RWPE2 (cell line): Measurements from ENCODE around the gene FBXL20.

Experiments used
- ATAC-seq: fragments of 200-7000 bp; cut with Tn5 transposase; 3 replicates; pipeline ENCODE4 v1.9.1; 2021; ENCODE audit warnings: low read depth
- DNase-seq: peaks from one replicate; pipeline ENCODE4 v3.0.0-alpha.2; 2020; ENCODE audit warnings: low spot score
- H3K27ac ChIP-seq: fragments of 450-650 bp; 2 replicates; pipeline ENCODE4 v1.5.1; 2017; ENCODE audit warnings: mild to moderate bottlenecking; ENCODE audit not compliant: poor library complexity, severe bottlenecking
- H3K27me3 ChIP-seq: fragments of 250-450 bp; sonication (Bioruptor Pico); 2 replicates; pipeline ENCODE4 v1.5.1; 2021; ENCODE audit warnings: mild to moderate bottlenecking, moderate library complexity; ENCODE audit not compliant: insufficient read depth, poor library complexity, severe bottlenecking
- H3K36me3 ChIP-seq: fragments of 250-450 bp; sonication (Bioruptor Pico); 2 replicates; pipeline ENCODE4 v1.5.1; 2020; ENCODE audit warnings: low read depth, mild to moderate bottlenecking, moderate library complexity
- H3K4me1 ChIP-seq: fragments of 250-450 bp; sonication (Bioruptor Pico); 2 replicates; pipeline ENCODE4 v1.5.1; 2021; ENCODE audit warnings: mild to moderate bottlenecking, moderate library complexity; ENCODE audit not compliant: insufficient read depth, poor library complexity, severe bottlenecking
- H3K4me3 ChIP-seq: fragments of 250-450 bp; sonication (Bioruptor Pico); 2 replicates; pipeline ENCODE4 v1.5.1; 2021; ENCODE audit warnings: mild to moderate bottlenecking, moderate library complexity; ENCODE audit not compliant: severe bottlenecking
- H3K9me3 ChIP-seq: fragments of 250-450 bp; sonication (Bioruptor Pico); 2 replicates; pipeline ENCODE4 v1.5.1; 2021; ENCODE audit warnings: mild to moderate bottlenecking, moderate library complexity; ENCODE audit not compliant: severe bottlenecking
- TF ChIP-seq, protein P1 (sequence below): fragments of 450-650 bp; IDR thresholded peaks from one replicate; pipeline ENCODE4 v1.5.1; 2017; ENCODE audit warnings: mild to moderate bottlenecking, moderate library complexity; ENCODE audit not compliant: poor library complexity, severe bottlenecking

FBXL20 gene

DNA sequence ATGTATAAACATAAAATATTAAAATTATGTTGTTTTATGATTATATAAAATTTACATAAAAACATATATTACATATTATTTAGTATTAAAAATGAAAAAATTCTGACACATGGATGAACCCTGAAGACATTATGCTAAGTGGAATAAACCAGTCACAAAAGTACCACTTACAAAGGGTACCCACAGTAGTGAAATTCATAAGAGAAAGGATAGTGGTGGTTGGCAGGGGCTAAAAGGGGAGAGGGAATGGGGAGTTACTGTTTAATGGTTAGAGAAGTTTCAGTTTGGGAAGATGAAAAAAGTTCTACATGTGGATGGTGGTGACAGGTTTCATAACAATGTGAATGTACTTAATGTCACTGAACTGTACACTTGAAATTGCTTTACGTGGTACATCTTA lies 41.4 kb downstream of the FBXL20 start:
- Histone ChIP-seq H3K9me3 (no peaks in the 10 kb centered on the region), H3K27me3 (no peaks in the 10 kb centered on the region), H3K4me1 (no peaks in the 10 kb centered on the region), H3K36me3 (no peaks in the 10 kb centered on the region), H3K27ac (no peak overlapping the region), H3K4me3 (no peak overlapping the region)
- ATAC-seq = no peak
- no peak for DNase-seq
- TF ChIP-seq, protein P1, sequence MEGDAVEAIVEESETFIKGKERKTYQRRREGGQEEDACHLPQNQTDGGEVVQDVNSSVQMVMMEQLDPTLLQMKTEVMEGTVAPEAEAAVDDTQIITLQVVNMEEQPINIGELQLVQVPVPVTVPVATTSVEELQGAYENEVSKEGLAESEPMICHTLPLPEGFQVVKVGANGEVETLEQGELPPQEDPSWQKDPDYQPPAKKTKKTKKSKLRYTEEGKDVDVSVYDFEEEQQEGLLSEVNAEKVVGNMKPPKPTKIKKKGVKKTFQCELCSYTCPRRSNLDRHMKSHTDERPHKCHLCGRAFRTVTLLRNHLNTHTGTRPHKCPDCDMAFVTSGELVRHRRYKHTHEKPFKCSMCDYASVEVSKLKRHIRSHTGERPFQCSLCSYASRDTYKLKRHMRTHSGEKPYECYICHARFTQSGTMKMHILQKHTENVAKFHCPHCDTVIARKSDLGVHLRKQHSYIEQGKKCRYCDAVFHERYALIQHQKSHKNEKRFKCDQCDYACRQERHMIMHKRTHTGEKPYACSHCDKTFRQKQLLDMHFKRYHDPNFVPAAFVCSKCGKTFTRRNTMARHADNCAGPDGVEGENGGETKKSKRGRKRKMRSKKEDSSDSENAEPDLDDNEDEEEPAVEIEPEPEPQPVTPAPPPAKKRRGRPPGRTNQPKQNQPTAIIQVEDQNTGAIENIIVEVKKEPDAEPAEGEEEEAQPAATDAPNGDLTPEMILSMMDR = no peak

DNA sequence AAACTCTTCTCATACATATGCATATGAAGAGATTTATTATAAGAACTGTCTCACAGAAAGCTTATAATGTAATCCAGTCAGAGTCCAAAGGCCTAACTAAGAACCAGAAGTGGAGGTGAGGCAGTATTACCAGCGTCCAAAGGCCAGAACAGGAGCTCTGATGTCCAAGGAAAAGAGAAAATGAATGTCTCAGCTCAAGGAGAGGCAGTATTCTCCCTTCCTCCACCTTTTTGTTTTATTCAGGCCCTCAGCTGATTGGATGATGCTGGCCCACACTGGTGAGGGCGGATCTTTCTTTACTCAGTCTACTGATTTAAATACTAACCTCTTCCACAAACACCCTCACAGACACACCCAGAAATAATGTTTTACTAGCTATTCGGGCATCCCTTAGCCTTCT lies 43.4 kb downstream of the FBXL20 start:
- Histone ChIP-seq H3K4me1 (no peaks in the 10 kb centered on the region), H3K36me3 (no peaks in the 10 kb centered on the region), H3K4me3 (no peak overlapping the region), H3K9me3 (no peaks in the 10 kb centered on the region), H3K27me3 (no peaks in the 10 kb centered on the region), H3K27ac (no peak overlapping the region)
- ATAC-seq (no peak), DNase-seq (no peak)
- TF ChIP-seq, protein P1 = no peak

DNA sequence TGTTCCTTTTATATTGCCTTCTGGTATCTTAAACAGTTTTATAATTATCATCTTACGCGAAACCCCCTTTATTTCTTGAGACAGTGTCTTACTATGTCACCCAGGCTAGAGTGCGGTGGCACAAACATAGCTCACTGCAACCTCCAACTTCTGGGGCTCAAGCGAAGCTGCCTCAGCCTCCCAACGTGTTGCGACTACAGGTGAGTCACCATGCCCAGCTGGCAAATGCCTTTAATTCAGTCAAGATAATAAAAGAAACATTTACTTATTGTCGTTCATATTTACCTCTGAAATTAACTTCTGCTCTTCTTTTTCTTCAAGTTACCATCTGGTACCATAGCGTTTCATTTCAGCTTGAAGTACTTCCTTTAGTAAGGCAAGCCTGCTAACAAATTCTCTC lies 43.9 kb downstream of the FBXL20 start:
- H3K36me3 ChIP-seq = no peaks in the 10 kb centered on the region
- no peaks in the 10 kb centered on the region for H3K4me1 ChIP-seq
- no peak for ATAC-seq
- no peaks in the 10 kb centered on the region for H3K9me3 ChIP-seq
- H3K27ac ChIP-seq = no peak overlapping the region
- H3K4me3 ChIP-seq = no peak overlapping the region
- no peak for DNase-seq
- TF ChIP-seq, protein P1 = no peak
- H3K27me3 ChIP-seq = no peaks in the 10 kb centered on the region

DNA sequence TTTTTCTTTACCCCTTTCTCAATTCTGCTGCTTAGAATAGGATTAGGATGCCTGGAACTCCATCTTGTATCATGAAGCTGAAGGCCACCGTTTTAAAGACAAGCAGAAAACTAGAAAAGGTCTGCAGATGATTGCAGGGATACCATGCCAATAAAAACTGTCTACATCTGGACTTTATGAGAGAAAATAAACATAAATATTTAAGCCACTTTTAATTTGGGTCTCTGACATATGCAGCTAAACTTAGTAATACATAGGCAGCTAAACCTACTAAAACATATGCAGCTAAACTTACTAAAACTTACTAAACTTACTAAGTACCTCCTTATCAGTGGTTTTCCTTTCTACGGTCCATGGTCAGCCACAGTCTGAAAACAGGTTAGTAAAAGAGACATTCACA lies 48.4 kb downstream of the FBXL20 start:
- DNase-seq = no peak
- no peaks in the 10 kb centered on the region for H3K9me3 ChIP-seq
- no peaks in the 10 kb centered on the region for H3K4me1 ChIP-seq
- H3K27ac ChIP-seq = no peak overlapping the region
- no peaks in the 10 kb centered on the region for H3K27me3 ChIP-seq
- H3K4me3 ChIP-seq = no peak overlapping the region
- H3K36me3 ChIP-seq = no peaks in the 10 kb centered on the region
- TF ChIP-seq, protein P1 = no peak
- ATAC-seq = no peak

DNA sequence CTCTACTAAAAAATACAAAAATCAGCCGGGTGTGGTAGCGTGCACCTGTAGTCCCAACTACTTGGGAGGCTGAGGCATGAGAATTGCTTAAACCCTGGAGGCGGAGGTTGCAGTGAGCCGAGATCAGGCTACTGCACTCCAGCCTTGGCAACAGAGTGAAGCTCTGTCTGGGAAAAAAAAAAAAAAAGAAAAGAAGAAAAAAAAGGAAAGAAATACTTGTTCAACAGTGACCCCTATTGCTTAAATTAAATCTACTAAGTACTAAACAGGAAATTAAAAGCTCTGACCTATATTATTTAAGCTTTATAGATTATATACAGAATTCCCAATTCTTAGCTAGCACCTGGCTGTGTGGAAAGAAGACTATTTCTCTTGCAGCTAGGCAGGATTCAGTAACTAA lies 48.9 kb downstream of the FBXL20 start:
- Histone ChIP-seq H3K4me3 (no peak overlapping the region), H3K4me1 (no peaks in the 10 kb centered on the region), H3K27me3 (no peaks in the 10 kb centered on the region), H3K27ac (no peak overlapping the region), H3K9me3 (no peaks in the 10 kb centered on the region), H3K36me3 (no peaks in the 10 kb centered on the region)
- ATAC-seq (no peak), DNase-seq (no peak)
- TF ChIP-seq, protein P1 = no peak
